Progenitor cell of endocrine pancreas (in vitro differentiated cells): ENCODE measurements around the gene BCKDHB. TPM values are rescaled to one million over a fixed set of nuclear protein-coding genes. Genes with fewer than 3 reads are reported as not detected.

Experiments
- DNase-seq: peaks from one replicate; pipeline ENCODE4 v3.0.0; 2021; ENCODE audit warnings: low spot score; ENCODE audit not compliant: unreplicated experiment
- H3K27ac Mint-ChIP-seq: 2 replicates; pipeline ENCODE4 v1.8.0; 2021; ENCODE audit warnings: mild to moderate bottlenecking, moderate library complexity, mixed read lengths
- H3K27me3 Mint-ChIP-seq: 2 replicates; pipeline ENCODE4 v1.8.0; 2021; ENCODE audit warnings: mixed read lengths
- H3K36me3 Mint-ChIP-seq: 2 replicates; pipeline ENCODE4 v1.8.0; 2022; ENCODE audit warnings: mixed read lengths; ENCODE audit not compliant: insufficient read depth
- H3K4me1 Mint-ChIP-seq: 2 replicates; pipeline ENCODE4 v1.8.0; 2021; ENCODE audit warnings: low read depth, mixed read lengths
- H3K4me3 Mint-ChIP-seq: 2 replicates; pipeline ENCODE4 v1.8.0; 2021; ENCODE audit warnings: low read depth, mild to moderate bottlenecking, moderate library complexity, mixed read lengths
- H3K9me3 Mint-ChIP-seq: 2 replicates; pipeline ENCODE4 v1.8.0; 2021; ENCODE audit warnings: low read depth, mixed read lengths
- total RNA-seq: library from RNA; stranded (reverse); gene quantifications from 2 replicates; pipeline ENCODE4 v1.2.1, GENCODE V29; 2021
- TF ChIP-seq, protein P1 (sequence below): fragments of 200-600 bp; sonication (generic); IDR thresholded peaks from one replicate; pipeline ENCODE4 v1.5.0; 2021; ENCODE audit warnings: antibody characterized with exemption, mild to moderate bottlenecking; ENCODE audit not compliant: unreplicated experiment

The BCKDHB gene
- total RNA-seq, 1 donor from 2014 or later = 30.7 TPM

DNA sequence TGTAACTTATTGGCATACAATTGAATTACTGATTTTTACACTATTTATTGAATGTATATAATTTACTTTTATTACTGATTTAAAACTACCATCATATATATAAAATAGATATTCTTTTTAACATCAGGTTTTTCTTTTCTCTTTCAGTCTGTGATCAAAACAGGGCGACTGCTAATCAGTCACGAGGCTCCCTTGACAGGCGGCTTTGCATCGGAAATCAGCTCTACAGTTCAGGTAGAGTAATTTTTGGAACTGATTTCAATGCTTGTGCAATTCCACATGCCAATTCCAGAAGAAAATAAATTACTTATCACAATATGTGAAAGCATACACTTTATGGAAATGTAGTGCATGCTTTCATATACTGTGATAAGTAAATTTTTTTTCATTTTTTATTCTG, 166.5 kb downstream of the BCKDHB start:
- H3K9me3 Mint-ChIP-seq = peaks cover 5% of the 10 kb centered on the region
- no peak for DNase-seq
- H3K27ac Mint-ChIP-seq = no peak overlapping the region
- no peak overlapping the region for H3K4me3 Mint-ChIP-seq
- H3K36me3 Mint-ChIP-seq = no peaks in the 10 kb centered on the region
- H3K4me1 Mint-ChIP-seq = peaks cover 3% of the 10 kb centered on the region
- TF ChIP-seq, protein P1, sequence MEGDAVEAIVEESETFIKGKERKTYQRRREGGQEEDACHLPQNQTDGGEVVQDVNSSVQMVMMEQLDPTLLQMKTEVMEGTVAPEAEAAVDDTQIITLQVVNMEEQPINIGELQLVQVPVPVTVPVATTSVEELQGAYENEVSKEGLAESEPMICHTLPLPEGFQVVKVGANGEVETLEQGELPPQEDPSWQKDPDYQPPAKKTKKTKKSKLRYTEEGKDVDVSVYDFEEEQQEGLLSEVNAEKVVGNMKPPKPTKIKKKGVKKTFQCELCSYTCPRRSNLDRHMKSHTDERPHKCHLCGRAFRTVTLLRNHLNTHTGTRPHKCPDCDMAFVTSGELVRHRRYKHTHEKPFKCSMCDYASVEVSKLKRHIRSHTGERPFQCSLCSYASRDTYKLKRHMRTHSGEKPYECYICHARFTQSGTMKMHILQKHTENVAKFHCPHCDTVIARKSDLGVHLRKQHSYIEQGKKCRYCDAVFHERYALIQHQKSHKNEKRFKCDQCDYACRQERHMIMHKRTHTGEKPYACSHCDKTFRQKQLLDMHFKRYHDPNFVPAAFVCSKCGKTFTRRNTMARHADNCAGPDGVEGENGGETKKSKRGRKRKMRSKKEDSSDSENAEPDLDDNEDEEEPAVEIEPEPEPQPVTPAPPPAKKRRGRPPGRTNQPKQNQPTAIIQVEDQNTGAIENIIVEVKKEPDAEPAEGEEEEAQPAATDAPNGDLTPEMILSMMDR = no peak
- no peaks in the 10 kb centered on the region for H3K27me3 Mint-ChIP-seq

DNA sequence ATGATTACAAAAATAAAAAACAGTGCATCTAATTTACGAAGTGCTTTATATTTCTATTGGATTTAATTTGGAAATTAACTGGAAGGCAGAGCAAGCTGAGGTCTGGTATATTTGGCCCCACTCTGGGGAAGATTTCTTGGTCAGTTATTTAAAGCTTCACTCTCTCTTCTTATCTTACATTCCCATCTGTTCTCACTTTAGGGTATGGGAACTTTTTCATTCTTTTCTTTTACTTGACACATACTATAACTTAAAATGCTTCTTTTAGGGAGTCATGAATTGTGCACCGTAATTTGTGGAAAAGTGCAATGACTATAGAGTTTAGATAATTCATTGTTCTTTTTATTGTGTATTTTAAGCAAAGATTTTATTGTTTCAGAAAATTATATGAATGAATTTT, 170.4 kb downstream of the BCKDHB start:
- TF ChIP-seq, protein P1 = no peak
- H3K4me1 Mint-ChIP-seq = no peaks in the 10 kb centered on the region
- H3K9me3 Mint-ChIP-seq = no peaks in the 10 kb centered on the region
- DNase-seq = no peak
- peaks cover 2% of the 10 kb centered on the region for H3K36me3 Mint-ChIP-seq
- no peak overlapping the region for H3K4me3 Mint-ChIP-seq
- H3K27me3 Mint-ChIP-seq = no peaks in the 10 kb centered on the region
- H3K27ac Mint-ChIP-seq = no peak overlapping the region

DNA sequence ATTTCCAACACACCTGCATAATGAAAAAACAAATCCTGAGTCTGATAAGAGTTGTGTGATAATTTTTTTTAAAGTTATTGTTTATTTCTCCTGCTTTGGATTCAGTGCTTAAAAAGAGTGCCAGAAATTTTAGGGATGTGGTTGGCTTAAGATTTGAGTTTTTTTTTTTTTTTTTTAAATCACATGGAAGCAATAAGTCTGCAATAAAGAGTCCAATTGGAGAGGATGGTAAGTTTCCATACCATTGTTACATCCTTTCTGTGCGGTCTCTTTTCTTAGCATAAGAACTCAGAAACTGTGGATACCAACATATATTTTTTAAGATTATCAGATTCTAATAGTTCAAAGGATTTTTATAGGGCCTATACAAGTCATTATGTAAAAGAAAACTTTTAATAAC, 171.0 kb downstream of the BCKDHB start:
- Mint-ChIP-seq H3K4me1 (no peaks in the 10 kb centered on the region), H3K27ac (no peak overlapping the region), H3K4me3 (no peak overlapping the region), H3K9me3 (no peaks in the 10 kb centered on the region), H3K27me3 (no peaks in the 10 kb centered on the region), H3K36me3 (peaks cover 2% of the 10 kb centered on the region)
- TF ChIP-seq, protein P1 = no peak
- no peak for DNase-seq

DNA sequence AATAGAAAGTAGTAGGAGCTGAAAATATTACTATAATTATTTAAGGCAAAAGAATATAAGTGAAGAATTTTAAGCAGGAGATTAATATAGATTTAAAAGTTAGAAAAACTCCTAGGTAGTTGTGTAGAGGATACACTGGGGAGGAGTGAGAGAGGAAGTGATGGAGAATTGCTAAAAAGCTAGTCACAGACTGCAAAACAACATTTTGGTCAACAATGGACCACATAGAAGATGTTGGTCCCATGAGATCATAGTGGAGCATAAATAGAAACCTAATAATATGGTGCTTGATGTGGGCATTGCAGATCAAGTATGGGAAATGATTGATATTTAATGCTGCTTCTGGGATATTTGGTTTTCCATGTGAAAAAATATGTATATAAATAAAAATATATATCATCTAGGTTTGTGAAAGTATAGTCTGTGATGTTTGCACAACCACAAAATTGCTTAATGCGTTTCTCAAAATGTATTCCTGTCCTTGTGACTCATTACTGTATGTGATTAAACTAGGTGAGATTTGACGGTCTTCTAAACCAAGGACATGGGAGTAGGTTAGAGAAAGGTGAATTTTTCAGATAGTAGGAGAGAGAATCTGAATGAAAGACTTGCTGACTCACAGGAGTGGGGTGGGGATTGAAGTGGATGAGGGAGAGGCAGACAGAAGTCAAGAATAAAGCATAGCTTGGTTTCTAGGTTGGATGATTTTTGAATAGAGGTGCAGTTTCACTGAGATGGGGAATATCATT, 174.0 kb downstream of the BCKDHB start:
- Mint-ChIP-seq H3K4me3 (no peak overlapping the region), H3K9me3 (no peaks in the 10 kb centered on the region), H3K27me3 (no peaks in the 10 kb centered on the region)

DNA sequence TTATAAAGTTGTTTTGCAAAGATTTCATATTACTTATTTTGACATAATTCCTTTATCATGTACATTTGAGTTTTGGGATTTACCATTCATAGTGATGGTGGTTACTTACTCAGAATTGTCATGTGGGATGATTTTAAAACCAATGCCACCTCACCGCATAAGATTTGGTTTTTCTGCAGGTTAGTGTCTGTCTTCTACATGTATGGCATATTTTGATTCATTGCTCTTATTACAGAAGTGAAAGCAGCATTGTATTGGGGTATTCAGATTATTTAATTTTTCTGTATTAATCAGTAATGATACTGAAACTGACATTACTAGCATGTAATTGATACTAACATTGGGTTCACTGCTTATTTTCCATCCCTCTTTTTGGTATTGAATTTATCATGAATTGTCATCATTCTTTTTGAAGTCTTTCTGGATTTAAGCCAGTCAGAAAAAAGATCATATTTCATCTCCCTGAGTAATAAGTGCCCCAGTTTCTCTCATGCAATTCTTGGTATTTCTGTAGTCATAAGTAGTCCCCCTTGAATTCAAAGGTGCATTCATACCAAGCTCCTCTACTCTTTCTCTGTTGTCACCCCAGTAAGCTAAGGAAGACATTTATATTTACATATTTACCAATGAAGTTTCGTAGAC, 176.6 kb downstream of the BCKDHB start:
- Mint-ChIP-seq H3K27ac (no peak overlapping the region), H3K4me3 (no peak overlapping the region), H3K4me1 (no peaks in the 10 kb centered on the region), H3K9me3 (no peaks in the 10 kb centered on the region), H3K27me3 (no peaks in the 10 kb centered on the region), H3K36me3 (peaks cover 2% of the 10 kb centered on the region)
- no peak for DNase-seq
- TF ChIP-seq, protein P1 = no peak

More for the DNA sequence above, 174.0 kb downstream of the BCKDHB start:
- H3K4me1 Mint-ChIP-seq = no peaks in the 10 kb centered on the region
- peaks cover 2% of the 10 kb centered on the region for H3K36me3 Mint-ChIP-seq
- TF ChIP-seq, protein P1 = no peak
- peak overlapping the region; percentile 15 for H3K27ac Mint-ChIP-seq
- no peak for DNase-seq
